ENCODE measurements around the gene TAF15. TPM values are rescaled to one million over a fixed set of nuclear protein-coding genes. Genes with fewer than 3 reads are reported as not detected.

TAF15 gene
- total RNA-seq, 2 experiments from 2014 or later, result 114 to 119 TPM

DNA sequence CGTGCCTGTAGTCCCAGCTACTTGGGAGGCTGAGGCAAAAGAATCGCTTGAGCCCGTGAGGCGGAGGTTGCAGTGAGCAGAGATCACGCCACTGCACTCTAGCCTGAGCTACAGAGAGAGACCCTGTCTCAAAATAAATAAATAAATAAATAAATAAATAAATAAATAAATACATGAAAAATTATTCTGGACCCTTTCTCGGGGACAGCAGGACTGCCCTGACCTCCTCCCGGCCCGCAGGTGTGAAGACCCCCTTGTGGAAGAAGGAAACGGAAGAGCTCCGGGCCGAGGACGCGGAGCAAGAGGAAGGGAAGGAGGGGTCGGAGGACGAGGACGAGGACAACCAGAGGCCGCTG lies 45.5 kb upstream of the TAF15 start:
- Mint-ChIP-seq H3K27me3 (no peaks in the 10 kb centered on the region), H3K9me3 (no peaks in the 10 kb centered on the region), H3K4me3 (peak overlapping the region; percentile 82), H3K27ac (no peak overlapping the region), H3K36me3 (ENCODE audit: low read depth) (no peaks in the 10 kb centered on the region), H3K4me1 (ENCODE audit: low read depth) (peaks cover 7% of the 10 kb centered on the region)
- ATAC-seq (ENCODE audit: poor library complexity) (no peak), DNase-seq (no peak)
- ChIA-PET CTCF (interaction anchor here (0.8 to 5.5 kb wide), 35 partner anchors 12 to 784 kb away, joined by 3 to 156 read pairs (median 4); partner anchors contain the start of genes LIG3, MMP28, PEX12 and TAF15), POLR2A (interaction anchor here (0.6 to 3.2 kb wide), 18 partner anchors 12 to 783 kb away, joined by 3 to 142 read pairs (median 4); partner anchors contain the start of genes LIG3, MMP28, PEX12 and RASL10B)
- no peaks in the 10 kb centered on the region for H3K36me3 ChIP-seq (ENCODE audit: insufficient read depth, low read length)
- intact Hi-C loops (cut with DNase I, micrococcal nuclease), result loop anchor here (1.0 to 10.0 kb wide), 3 partner anchors 41 to 381 kb away; partner anchors contain the start of gene TAF15 (in 2 of the 2)
- no peak overlapping the region for H3K27ac ChIP-seq (ENCODE audit: low read depth in 1 of 2, low read length in 2 of 2)
- no peaks in the 10 kb centered on the region for H3K27me3 ChIP-seq (ENCODE audit: control insufficient read depth in 1 of 2, insufficient read depth in 2 of 2, low read length in 2 of 2)
- H3K4me1 ChIP-seq (ENCODE audit: insufficient read depth, low read length), result peaks cover 12% of the 10 kb centered on the region
- H3K4me3 ChIP-seq (ENCODE audit: low read length), result peak overlapping the region; percentile 79
- no peaks in the 10 kb centered on the region for H3K9me3 ChIP-seq (ENCODE audit: control insufficient read depth in 1 of 2, insufficient read depth in 1 of 2, low read length in 2 of 2)
- TF ChIP-seq, protein P1, sequence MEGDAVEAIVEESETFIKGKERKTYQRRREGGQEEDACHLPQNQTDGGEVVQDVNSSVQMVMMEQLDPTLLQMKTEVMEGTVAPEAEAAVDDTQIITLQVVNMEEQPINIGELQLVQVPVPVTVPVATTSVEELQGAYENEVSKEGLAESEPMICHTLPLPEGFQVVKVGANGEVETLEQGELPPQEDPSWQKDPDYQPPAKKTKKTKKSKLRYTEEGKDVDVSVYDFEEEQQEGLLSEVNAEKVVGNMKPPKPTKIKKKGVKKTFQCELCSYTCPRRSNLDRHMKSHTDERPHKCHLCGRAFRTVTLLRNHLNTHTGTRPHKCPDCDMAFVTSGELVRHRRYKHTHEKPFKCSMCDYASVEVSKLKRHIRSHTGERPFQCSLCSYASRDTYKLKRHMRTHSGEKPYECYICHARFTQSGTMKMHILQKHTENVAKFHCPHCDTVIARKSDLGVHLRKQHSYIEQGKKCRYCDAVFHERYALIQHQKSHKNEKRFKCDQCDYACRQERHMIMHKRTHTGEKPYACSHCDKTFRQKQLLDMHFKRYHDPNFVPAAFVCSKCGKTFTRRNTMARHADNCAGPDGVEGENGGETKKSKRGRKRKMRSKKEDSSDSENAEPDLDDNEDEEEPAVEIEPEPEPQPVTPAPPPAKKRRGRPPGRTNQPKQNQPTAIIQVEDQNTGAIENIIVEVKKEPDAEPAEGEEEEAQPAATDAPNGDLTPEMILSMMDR (IDR thresholded peaks at IDR 0.05), result no peak

DNA sequence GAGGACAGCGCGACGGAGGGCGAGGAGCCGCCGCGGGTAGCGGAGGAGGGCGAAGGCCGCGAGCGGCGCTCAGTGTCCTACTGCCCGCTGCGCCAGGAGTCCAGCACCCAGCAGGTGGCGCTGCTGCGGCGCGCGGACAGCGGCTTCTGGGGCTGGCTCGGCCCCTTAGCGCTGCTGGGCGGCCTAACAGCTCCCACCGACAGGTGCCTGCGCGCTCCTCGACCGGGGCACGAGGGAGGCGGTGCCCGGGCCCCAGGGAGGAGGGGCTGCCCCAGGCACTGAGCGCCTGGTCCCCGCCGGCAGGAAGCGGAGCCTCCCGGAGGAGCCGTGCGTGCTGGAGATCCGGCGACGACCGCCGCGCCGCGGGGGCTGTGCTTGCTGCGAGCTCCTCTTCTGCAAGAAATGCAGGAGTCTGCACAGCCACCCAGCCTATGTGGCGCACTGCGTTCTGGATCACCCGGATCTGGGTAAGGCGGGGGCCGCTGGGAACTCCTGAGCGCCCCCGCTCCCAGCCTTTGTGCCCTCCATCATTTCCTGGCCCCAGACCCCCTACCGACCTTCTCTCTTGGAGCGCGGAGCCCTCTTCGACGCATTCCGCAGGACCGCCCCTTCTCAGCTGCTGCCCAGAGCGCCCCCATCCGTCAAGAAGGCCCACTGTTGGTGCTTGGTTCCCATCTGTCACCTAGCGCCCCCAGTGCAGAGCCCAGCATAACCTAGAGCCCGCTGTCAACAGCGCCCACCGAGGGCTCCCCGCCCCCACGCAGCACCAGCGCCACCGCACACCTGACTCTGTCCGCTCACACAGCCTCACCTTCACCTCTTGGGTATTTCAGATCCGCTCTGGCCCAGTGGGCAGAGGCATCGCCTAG lies 44.9 kb upstream of the TAF15 start:
- H3K27me3 ChIP-seq (ENCODE audit: control insufficient read depth in 1 of 2, insufficient read depth in 2 of 2, low read length in 2 of 2), result no peaks in the 10 kb centered on the region
- peak; percentile 72 to 94 (median 84) for DNase-seq
- H3K4me3 ChIP-seq (ENCODE audit: low read length), result peak overlapping the region; percentile 79
- intact Hi-C loops (cut with DNase I, micrococcal nuclease), result loop anchor here (1.0 to 10.0 kb wide), 3 partner anchors 40 to 380 kb away; partner anchors contain the start of gene TAF15 (in 2 of the 2)
- ChIA-PET POLR2A (interaction anchor here (0.6 to 3.2 kb wide), 18 partner anchors 11 to 784 kb away, joined by 3 to 142 read pairs (median 4); partner anchors contain the start of genes LIG3, MMP28, PEX12 and RASL10B), CTCF (interaction anchor here (0.8 to 5.5 kb wide), 38 partner anchors 11 to 784 kb away, joined by 3 to 156 read pairs (median 4); partner anchors contain the start of genes LIG3, MMP28, PEX12 and RASL10B)
- H3K4me1 Mint-ChIP-seq (ENCODE audit: low read depth), result peaks cover 7% of the 10 kb centered on the region
- no peaks in the 10 kb centered on the region for H3K36me3 Mint-ChIP-seq (ENCODE audit: low read depth)
- H3K9me3 Mint-ChIP-seq, result no peaks in the 10 kb centered on the region
- no peaks in the 10 kb centered on the region for H3K36me3 ChIP-seq (ENCODE audit: insufficient read depth, low read length)
- H3K27me3 Mint-ChIP-seq, result no peaks in the 10 kb centered on the region
- TF ChIP-seq, protein P1 (IDR thresholded peaks at IDR 0.05), result peak; percentile 82
- peaks cover 12% of the 10 kb centered on the region for H3K4me1 ChIP-seq (ENCODE audit: insufficient read depth, low read length)
- peak; percentile 87 for ATAC-seq (ENCODE audit: poor library complexity)
- H3K9me3 ChIP-seq (ENCODE audit: control insufficient read depth in 1 of 2, insufficient read depth in 1 of 2, low read length in 2 of 2), result no peaks in the 10 kb centered on the region
- peak overlapping the region; percentile 32 for H3K27ac Mint-ChIP-seq
- H3K4me3 Mint-ChIP-seq, result peak overlapping the region; percentile 90
- peak overlapping the region; percentile 20 to 23 for H3K27ac ChIP-seq (ENCODE audit: low read depth in 1 of 2, low read length in 2 of 2)

DNA sequence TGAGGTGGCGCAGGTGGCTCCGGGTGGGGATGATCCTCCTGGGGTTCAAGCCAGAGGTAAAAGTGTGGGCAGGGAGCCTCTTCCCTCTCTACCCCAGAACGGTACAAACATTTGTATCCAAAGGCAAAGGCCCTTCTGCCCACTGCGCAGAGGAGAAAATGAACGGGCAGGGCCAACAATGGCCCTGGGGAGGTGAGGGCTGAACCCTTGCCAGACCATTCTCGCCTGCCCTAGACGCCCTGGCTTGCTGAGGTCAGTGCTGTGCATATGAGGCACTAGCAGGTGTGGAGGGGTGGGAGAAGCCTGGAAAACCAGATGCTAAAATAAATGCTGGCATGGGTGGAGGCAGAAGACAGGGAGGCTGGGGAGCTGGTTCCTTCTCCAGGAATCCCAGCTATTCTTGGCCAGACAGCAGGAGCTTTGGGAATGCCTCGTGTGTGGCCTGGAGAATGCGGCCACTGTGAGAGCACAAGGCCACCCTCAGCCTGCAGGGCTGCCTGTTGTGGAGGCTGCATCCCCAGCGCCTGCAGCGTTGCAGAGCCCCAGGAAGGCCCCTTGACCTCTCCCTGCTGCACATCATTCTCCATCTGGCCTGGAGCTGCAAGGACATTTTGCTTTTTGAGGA lies 44.1 kb upstream of the TAF15 start:
- no peaks in the 10 kb centered on the region for H3K9me3 Mint-ChIP-seq
- POLR2A ChIA-PET, result interaction anchor here (0.7 to 3.2 kb wide), 5 partner anchors 31 to 391 kb away, joined by 3 to 142 read pairs (median 11); partner anchors contain the start of genes MMP28, PEX12, SLFN11 and TAF15
- peak overlapping the region; percentile 79 for H3K4me3 ChIP-seq (ENCODE audit: low read length)
- no peaks in the 10 kb centered on the region for H3K27me3 ChIP-seq (ENCODE audit: control insufficient read depth in 1 of 2, insufficient read depth in 2 of 2, low read length in 2 of 2)
- no peaks in the 10 kb centered on the region for H3K36me3 Mint-ChIP-seq (ENCODE audit: low read depth)
- no peaks in the 10 kb centered on the region for H3K36me3 ChIP-seq (ENCODE audit: insufficient read depth, low read length)
- peak overlapping the region; percentile 32 for H3K27ac Mint-ChIP-seq
- DNase-seq (no peak), ATAC-seq (ENCODE audit: poor library complexity) (no peak)
- TF ChIP-seq, protein P1 (IDR thresholded peaks at IDR 0.05), result no peak
- CTCF ChIA-PET, result interaction anchor here (0.8 to 5.5 kb wide), 18 partner anchors 17 to 634 kb away, joined by 3 to 156 read pairs (median 6); partner anchors contain the start of genes MMP28, RASL10B and TAF15
- peaks cover 12% of the 10 kb centered on the region for H3K4me1 ChIP-seq (ENCODE audit: insufficient read depth, low read length)
- no peaks in the 10 kb centered on the region for H3K27me3 Mint-ChIP-seq
- peaks cover 7% of the 10 kb centered on the region for H3K4me1 Mint-ChIP-seq (ENCODE audit: low read depth)
- H3K4me3 Mint-ChIP-seq, result peak overlapping the region; percentile 90
- intact Hi-C loops (cut with DNase I, micrococcal nuclease), result loop anchor here in 1 of 2 experiments (10.0 kb wide), 1 partner anchor 380 kb away; no protein-coding TSS in a partner anchor
- H3K9me3 ChIP-seq (ENCODE audit: control insufficient read depth in 1 of 2, insufficient read depth in 1 of 2, low read length in 2 of 2), result no peaks in the 10 kb centered on the region
- no peak overlapping the region for H3K27ac ChIP-seq (ENCODE audit: low read depth in 1 of 2, low read length in 2 of 2)
